ENCODE results near the gene INKA2.

Gene INKA2

DNA sequence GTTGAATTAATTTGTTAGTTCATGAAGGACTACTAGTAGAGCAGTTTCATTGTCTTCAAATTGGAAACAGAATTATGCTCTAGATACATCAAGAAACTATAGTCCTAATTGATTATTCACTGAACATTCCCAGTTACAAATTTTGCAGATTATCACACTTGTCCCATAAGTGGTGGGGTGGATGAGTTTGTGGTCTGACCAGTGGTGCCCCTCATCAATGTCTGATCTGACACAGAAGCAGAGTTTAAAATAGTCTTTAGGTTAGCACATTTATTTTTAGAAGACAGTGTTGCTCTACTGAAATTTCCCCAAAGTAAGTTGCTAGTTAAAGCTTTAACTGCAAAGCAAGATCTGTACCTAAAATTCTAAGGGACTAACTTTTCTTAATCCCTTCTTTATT, 42.9 kb downstream of the INKA2 start:
- no peak for DNase-seq

DNA sequence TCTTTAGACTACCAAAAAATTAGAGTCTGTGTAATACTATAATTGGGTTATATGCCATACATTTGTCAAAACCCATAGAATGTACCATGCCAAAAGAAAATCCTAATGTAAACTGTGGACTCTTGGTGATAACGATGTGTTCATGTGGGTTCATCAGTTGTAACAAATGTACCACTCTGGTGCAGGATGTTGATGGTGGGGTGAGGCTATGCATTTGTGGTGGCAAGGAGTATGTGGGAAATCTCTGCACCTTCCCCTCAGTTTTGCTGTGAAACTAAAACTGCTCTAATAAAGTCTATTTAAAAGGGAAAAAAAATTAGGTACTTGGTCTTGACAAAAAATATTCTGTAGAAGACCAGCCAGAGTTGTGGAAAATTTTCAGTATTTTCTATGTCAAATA, 43.4 kb downstream of the INKA2 start:
- no peak for DNase-seq

DNA sequence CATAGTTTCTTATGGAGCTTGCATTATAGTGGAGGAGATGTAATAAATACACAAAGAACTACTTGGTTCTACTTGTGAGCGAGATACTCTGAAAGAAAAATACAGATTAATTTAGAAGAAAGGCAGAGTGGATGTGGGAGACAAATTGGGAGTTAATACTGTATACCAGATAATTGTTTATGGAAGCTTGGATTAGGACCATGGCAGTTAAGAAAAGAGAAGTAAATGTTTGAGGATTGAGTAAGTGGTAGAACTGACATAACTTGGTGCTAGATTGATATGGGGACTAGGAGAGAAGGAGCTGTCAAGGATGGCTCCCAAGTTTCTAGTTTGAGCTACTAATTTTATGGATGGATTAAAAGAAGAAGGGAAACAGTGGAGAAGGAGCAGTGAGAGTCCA, 47.3 kb downstream of the INKA2 start:
- no peak for DNase-seq

DNA sequence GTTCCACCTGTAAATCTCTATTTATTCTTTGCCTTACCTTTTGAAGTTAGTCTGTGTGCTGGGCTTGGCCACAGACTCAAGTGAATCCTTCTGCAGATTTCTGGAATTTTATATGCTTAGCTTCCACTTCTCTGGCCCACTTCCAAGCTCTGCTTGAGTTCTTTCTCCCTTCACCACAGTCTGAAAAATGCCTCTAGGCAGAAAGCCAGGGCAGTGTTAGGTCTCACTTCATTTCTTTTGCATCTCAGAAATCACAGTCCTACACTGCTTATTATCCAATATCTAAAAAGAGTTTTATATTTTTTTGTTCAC, 48.9 kb downstream of the INKA2 start:
- no peak for DNase-seq

All from NCI-H748 treated with DMSO at 0.1 percent for 48 hours (cell line).